Measurements from ENCODE around the gene CDK9.

Gene CDK9

DNA sequence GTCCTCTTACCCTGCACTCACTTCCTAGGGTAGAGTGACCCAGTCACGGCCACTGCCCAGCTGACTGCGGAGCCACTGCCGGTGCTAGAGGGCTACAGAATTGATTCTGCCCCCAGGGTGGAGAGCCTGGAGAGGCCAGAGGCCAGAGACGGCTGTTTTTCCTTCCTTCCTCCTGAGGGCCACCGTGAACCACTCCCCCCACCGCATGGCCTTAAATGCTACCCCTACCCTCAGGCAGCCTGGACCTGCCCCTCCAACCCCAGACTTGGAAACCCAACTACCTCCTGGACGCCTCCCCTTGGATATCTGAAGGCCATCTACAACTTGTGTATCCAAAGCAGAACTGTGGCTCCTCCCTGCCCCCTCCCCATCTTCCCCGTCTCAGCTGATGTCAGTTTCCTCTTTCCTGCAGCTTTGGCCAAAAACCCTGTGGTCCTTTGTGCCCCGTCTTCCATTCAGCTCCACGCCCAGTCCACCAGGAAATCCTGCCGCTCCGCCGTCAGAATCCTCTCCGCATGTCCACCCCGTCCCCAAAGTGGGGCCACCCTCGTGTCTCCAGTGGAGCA is 23.6 kb upstream of the CDK9 start:
- no peak for DNase-seq

DNA sequence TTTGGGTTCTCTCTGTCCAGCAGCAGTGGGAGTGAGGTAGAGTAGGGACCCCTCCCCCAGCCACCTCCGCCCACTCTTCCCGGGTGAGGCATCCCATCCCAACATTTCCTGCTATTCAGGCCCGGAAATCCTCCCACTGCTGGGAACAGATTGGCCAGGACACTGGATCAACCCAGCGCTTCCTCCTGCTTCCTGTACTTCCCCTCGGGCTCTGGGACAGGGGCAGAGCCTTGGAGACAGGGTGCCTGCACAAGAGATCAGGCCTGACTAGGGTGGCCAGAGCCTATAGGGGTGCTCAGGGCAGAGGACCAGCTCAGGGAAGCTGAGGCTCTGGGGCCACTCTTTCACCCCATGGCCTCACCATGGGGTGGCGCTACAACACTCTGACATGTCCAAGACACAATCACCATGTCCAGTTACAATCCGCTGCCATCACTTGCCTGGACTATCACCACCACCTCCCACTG is 21.9 kb upstream of the CDK9 start:
- peak; percentile 57 for DNase-seq

DNA sequence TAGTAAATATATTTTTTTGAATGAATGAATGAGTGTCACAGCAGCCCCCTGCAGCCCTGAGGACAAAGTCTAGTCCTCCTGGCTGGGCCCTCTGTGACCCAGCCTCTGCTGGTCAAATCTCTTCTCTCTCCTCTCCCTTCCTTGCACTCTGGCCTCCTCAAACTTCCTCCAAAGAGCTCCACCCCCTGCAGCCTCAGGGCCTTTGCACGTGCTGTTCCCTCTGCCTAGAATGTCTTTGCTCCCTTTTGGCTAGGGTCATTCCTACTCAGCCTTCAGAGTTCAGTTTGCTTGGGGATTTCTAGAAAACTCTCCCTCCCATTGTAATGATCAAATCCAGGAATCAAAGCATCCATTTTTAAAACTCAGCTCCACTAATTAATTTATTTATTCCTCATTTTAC is 20.4 kb upstream of the CDK9 start:
- no peak for DNase-seq

DNA sequence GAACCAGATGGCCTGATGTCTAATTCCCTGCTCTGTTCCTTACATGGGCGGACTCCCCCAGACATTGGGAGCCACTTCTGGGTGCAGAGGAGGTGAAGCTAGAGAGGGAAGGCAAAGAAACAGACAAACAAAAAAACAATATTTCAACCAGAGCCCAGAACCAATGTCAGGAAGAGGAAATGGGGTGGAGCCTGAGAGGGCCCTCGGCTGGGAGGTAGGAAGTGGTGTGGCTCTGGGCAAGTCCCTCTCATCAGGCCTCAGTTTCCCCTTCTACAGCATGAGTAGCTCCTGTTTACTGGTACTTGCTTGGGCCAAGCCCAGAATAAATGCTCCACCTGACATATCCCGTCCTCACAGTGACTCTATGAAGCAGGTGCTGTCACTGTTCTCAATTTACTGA is 18.4 kb upstream of the CDK9 start:
- DNase-seq, result no peak

DNA sequence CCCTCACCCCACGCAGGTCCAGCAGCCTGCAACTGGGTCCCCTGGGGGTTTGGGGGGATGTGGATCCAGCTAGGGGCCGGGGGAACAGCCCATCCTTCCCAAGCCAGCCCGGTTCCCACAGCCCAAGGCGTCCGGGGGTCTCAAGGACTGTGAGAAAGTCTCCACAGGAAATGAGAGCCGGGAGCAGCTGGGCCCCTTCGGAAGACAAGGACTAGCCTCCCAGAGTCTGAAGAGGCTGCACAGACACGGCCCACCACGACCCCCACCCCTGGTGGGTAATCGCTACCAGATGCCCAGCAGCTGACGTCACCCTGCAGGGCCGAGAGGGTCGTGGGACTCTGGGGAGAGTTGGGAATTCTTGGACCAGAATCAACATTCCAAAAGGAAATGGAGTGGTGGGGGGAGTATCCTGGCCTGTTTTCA is 17.9 kb upstream of the CDK9 start:
- DNase-seq, result no peak

DNA sequence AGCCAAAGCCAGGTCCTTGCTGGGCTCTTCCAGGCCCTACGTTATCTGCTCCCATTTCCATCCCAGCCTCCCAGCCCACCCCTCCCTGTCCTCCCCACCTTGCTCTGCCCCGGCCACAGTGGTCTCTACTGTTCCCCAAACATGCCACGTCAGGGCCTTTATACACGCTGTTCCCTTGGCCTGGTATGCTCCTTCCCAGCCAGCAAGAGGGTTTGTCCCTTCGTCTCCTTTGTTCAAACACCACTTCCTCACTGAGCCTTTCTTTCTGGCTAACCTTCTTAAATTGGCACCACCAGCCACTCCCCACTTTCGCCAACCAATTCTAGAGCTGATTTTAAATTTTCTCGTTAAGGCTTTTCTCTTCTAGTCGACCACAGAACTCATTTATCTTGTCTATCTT is 17.1 kb upstream of the CDK9 start:
- no peak for DNase-seq

DNA sequence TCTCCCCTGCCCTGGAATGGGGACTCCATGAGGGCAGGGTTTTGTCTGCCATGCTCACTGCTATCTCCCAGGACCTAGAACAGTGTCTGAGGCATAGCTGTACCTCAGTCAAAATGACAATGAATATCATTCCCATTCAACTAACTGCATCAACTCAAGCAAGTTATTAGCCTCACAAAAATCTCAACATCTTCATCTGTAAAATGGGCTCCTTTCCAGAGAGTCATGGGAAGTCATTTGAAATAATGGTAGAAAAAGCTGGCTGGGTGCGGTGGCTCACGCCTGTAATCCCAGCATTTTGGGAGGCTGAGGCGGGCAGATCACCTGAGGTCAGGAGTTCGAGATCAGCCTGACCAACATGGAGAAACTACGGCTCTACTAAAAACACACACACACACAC is 16.7 kb upstream of the CDK9 start:
- no peak for DNase-seq

DNA sequence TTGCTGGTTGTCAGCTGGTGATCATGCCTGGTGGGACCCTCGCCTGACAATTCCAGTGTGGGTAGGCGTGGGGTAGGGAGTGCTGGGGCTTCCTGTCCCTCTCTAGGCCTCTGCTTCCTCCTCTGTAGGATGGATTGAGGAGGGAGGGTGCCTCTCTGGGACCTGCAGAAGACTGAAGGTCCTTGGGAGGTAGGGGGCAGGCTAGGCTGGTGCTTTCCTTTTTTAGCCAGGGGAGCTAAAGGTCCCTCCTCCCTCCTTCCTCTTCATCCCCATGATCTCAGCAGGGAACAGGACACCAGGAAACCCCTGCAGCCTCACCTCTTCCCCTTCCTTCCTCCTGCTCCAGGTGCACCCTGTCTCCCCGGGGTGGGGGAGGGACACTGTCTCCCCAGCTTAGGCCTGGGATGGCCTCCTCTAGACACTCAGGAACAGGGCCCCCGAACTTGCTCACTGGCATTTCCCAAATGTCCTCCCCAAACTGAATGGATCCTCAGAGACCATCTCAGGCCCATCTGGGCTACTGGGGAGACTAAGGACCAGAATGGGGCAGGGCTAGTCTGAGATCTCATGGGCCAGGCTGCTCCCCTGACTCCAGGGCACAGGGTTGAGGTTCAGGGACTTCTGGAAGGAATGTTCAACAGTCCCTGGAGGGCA is 15.8 kb upstream of the CDK9 start:
- DNase-seq, result peak; percentile 24

DNA sequence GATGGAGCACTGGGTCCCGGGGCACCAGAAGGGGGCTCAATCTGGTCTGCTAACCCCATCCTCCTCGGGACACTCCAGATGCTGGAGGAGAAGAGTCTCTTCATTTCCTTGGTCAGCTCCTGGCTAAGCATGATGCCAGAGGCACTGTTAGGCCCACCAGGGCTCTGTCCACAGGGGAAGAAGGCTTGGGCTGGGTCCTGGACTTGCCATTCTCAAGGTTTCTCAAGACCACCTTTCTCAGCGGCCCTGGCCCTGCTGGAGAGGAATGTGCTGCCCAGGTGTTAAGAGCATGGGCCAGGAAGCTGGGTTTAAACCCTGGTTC is 15.3 kb upstream of the CDK9 start:
- no peak for DNase-seq

DNA sequence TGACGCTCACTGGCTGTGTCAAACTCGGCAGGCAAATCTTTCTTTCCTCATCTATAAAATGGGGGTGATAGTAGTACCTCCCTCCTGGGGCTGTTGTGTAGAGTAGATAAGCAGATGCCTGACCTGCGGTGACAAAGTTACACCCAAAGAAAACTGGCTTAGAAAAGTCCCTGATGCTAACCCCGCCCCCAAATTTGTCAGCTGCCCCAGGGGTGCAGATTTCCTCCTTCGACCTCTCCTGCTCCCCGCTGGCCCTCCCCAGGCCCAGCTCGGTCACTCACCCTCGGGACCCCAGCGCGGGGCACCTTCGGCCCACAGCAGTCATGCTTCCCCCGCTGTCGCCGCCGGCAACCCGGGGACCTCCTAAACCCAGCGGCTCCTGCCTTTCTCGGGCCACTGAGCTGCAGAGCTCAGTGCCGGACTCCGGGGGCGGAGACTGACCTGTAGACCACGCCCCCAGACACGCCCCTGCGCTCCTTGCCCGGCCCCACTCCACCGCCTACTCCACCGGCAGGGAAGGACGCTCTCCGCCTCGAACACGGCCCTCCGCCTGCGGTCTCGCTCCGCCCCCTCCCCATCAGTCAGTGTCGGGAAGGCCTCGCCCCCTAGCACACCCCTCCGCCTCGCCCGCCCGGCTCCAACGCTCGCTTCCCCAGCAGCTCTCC is 14.8 kb upstream of the CDK9 start:
- DNase-seq, result peak; percentile 99

DNA sequence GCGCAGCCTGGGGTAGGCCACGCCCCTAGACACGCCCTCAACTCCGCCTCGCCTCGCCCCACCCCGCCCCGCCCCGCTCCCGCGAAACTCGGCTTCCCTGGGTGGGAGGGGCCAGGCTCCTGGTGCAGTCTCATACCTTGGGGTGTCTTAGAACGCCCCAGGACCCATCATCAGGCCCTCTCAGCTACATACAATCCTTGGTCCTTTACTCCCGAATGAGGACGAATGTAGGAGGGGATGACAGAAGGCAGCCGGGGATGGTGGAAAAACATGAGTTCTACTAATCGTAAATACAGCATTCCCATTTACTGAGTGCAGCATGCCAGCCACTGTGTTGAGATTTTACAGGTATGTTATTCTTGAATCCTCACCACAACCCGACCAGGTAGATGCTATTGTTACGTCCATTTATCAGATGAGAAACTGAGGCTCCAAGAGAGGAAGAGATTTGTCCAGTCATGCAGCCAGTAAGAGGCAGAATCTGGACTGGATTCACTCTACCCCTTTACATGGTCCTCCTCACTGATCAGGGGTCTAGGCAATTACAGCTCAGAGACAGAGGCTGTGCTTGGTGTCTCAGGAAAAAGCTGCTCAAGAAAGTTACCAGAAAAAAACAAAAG is 14.2 kb upstream of the CDK9 start:
- DNase-seq, result no peak

DNA sequence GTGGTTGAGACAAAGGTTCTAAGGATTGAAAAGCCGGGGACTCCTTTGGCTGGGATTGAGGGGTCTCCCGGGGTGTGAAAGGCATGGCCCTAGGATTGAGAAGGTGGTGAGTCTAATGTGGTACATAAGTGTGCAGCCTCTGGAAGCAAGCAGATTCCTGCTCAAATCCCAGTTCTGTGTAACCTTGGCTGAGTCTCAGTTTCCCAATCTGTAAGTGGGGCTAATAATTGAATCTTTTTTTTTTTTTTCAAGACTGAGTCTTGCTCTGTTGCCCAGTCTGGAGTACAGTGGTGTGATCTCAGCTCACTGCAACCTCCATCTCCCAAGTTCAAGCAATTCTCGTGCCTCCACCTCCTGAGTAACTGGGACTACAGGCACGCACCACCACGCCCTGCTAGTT is 13.2 kb upstream of the CDK9 start:
- DNase-seq, result no peak

DNA sequence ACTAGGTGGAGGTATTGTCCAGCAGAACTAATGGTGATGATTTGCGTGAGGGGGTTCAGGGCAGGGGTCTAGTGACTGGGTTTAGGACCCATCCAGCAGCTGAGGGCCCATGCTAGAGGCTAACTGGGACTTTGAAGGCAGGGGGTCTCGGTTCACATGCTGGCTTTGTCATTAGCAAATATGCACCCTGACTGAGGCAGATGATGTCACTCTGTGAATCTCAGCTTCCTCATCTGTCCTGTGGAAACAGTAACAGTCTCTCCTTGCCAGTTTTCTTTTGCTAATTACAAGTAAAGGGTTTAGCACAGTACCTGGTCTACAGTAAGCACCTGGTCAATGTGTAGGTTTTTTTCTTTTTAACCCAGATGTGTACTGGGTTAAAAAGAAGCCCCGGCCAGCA is 12.6 kb upstream of the CDK9 start:
- peak; percentile 34 for DNase-seq

DNA sequence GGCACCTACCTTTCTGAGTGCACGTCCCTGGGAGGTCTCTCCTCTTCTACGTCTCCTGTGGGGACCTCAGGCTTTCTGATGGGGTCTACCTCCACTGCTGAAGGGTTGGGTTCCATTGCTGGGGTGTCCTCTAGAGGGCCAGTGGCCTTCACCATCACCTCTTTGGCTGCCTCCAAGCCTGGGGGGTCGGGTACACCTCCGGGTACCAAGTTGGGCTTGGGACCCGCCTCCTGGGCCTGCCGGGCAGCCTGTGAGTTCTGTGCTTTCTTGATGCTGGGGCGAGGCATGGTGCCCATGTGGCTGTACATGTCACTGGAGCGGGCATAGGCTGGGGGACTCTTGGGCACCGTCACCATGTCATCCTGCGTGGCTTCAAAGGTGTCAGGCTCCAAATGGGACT is 11.9 kb upstream of the CDK9 start:
- no peak for DNase-seq

DNA sequence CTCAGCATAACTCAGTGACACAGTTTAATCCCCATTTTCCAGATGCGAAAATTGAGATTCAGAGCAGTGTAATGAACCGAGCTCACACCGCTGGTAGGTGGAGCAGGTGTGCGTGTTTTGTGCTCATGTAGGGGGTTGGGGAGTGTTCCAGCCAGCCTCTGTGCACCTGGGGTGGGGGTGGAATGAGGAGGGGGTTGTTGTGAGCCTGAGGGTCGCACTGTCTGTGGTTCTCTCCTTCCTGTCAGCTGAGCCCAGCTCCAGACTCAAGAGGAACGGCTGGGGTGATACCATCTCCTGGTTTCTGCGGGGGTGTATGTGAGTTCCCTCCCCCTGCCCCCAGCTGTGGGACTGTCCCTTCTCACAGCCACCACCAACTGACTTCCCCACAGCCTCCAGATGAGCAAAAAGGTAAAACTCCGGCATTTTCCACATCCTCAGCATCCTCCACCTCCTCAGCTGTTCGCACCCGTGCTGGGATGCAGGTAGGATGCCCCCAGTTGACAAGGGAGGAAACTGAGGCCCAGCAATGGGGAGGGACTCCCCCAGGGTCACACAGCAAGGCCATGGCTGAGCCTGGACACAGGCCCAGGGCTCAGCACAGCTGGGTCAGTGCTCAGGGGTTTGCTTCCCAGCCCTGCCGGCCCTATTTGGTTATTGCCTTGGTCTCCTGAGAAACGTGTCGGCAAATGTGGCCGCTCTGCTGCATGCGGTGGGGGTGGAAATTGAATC is 9.5 kb upstream of the CDK9 start:
- DNase-seq, result peak; percentile 57

DNA sequence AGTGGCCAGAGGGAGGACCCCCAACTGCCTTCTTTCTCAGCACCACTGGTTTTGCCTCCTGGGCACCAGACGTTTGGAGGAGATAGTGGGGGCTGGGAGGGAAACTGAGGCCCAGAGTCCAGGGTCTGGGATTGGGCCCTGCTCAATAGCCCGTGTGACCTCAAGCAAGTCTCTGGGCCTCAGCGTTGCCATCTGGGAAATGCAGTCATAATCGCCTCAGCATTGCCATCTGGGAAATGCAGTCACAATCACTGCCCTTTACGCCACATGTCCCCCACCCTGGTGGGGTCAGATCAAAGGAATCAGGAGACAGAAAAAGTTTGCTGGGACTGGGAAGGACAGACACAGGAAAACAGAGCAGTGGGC is 8.9 kb upstream of the CDK9 start:
- DNase-seq, result no peak

DNA sequence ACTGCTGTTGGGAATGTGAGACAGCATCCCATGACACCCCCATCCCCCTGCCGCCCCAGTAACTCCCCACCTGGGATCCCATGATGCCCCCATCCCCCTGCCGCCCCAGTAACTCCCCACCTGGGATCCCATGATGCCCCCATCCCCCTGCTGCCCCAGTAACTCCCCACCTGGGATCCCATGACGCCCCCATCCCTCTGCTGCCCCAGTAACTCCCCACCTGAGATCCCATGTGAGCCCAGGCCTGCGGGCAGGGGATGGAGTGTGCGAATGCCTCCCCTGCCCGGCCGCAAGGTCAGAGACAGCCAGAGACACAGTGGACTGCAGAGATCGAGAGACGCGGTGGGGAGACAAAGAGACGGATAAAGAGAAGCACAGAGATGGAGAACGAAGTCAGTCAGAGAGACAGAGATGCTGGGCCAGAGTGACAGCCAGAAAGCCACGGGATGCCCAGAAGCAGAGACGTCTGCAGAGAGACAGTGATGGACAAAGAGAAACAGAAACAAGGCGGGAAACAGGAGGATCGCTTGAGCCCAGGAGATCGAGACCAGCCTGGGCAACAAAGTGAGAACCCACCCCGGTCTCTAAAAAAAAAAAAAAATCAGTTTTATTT is 8.4 kb upstream of the CDK9 start:
- DNase-seq, result no peak

DNA sequence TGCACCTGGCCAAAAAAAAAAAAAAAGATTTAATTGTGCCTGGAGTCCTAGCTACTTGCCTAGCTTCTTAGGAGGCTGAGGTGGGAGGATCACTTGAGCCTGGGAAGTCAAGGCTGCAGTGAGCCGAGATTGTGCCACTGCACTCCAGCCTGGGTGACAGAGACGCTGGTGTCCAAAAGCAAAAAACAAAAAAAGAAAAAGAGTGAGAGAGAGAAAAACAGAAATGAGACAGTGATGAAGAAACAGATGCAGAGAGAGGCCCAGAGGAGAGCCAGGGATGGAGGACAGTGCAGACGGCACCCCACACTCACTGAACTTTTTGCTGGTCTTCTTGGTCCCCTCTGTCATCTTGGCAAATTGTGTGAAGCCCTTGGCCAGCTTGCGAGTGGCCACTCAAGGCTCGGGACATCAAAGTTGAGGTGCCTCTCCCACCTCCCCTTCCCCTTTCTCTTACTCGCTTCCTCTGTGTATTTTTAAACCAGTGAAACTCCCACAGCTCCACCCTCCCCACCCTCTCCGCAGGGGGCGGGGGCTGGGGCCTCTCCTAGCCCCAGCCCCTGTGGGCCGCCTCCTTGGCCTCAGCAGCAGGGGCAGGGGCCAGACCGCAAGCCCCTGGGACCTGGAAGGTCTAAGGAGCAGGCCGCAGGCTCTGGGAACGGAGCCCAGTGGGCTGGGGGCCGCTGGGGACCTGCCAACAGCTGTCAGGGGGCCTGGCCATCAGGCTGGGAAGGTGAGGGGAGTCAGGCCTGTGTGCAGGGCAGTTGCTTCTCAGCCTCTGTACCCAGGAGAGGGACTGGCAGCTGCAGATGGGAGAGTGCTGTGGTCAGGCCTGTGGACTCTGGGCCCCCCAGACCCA is 7.3 kb upstream of the CDK9 start, which contains the start of gene SH2D3C:
SH2D3C (minus strand) TSS at position 387 of the 856 bp plus-strand sequence; CDS start at position 348, 39 bp downstream.
- DNase-seq, result no peak

DNA sequence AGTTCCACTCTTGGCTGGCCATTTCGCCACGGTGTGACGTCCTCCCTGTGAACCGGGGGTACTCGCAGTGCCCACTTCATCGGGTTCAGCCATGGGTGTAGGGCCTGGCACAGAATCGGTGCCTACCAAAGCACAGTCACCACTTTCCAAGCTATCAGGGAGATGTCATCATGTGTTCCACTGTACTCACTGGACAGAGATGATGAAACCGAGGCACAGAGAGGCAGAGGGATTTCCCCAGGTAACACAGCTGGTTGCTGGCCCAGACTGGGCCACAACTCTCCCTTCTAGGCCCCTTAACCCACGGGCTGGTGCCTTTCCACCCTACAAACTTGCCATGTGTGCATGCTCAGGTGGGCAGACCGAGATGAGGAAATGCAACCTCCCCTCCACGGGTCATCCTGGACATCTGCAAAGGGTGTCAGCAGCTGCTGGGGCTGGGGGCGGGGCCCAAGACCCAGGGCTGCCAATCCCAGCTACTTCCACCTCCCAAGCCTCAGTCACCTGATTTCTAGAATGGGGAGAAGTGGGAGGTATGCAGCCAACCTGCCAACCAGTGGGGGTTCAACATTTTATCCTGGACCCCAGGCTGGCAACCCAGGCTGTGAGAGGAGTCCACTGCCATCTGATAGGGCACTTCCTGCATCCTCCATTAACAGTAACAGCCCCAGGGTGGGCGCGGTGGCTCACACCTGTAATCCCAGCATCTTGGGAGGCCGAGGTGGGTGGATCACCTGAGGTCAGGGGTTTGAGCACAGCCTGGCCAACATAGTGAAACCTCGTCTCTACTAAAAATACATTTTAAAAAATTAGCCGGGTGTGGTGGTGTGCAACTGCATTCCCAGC is 6.5 kb upstream of the CDK9 start:
- DNase-seq, result peak; percentile 47

DNA sequence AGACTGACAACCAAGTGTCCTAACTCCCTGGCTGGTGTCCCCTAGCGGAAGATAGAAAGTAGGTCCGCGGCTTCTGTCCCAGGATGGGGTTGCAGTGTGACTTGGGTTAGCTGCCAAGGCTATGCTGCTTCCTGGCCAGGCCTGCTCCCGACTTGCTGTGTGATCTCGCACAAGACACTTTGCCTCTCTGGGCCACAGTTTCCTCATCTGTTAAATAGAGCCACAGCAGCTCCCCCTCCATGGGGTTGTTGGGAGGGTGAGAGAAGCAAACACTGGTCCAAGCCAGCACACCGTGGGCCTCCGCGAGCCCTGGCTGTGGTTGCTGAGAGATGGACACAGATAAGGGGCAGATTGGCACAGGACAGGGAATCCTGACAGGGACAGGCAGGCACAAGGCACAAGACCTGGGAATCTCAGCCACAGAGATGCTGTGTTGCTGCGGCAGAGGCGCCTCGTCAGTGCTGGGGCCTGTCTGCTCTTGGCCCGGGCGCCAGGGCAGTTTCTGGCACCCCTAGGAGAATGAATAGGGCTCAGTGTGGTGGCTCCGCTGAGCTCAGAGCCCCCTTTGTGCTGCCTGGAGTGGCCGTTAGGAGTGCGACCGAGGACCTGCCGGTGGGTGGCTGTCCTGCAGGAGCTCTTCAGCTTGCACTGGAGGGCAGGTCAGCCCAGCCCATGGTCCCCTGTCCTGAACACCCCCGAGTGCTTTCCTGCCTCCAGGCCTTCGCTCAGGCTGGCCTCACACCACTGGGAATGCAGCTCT is 5.5 kb upstream of the CDK9 start:
- no peak for DNase-seq

Data from DMS53 (cell line).